ENCODE measurements around the gene ALDH1B1.

Gene ALDH1B1

DNA sequence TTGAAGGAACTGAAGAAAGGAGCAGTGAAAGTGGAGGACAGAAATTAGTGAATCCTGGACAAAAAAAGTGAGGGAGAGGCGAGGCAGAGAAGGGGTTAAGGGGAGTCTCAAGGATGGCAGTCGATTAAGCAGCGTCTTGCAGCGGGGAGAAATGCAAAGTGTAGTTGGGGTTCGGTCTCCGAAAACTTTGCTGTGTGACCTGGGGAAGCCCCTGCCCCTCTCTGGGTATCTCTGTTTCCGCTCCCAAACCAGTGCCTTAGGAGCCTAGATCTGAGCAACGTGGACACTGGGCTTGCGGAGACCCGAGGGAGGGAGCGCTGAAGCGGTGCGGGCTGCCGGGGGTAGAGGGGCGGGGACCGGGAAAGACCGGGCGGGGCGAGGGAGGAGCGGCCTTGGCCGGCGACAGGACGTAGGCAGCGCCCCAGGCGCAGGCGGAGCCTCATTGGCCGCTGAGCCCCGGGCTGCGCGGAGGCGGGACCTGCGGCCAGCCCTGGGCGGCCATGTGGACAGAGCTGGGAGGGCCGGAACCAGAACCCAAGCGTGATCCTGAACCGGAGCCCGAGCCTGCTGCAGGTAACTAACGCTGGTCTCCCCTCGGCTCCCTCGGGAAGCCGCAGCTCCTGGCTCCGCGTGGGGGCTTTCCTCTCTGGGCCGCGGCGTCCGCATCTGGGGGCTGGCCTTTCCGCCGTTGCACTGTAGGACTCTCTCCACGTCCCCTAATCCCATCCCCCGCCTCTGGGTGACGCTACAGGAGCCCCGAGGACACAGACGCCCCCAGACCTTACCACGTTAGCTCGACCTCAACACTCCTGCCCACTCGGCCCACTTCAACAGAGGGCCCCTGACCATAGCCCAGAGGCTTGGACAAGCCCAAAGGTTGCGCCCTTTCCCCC is at the start of gene ALDH1B1:
Gene ALDH1B1, plus strand, starts transcription at position 468 of the 893 bp plus-strand sequence. CDS start 3,047 bp downstream, outside the sequence.
- no peak for FAIRE-seq

DNA sequence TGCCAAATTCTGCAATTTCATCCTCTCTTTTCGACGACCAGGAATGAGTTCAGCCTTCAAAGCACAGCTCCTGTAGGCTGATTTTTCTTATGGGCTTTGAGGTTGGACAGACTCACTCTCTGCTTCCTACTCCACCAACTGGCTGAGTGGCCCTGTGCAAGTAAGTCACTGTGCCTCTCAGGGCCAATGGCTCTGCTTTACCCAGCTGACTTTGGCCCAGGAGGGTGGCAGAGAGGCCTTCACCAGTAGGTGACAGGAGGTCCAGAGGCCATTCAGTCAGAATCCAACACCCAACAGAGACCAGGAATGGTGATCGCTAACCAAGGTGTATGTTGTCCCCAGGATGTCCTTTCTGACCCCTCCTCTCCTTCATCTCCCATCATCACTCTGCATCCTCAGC is 49.5 kb upstream of the ALDH1B1 start:
- no peak for FAIRE-seq

DNA sequence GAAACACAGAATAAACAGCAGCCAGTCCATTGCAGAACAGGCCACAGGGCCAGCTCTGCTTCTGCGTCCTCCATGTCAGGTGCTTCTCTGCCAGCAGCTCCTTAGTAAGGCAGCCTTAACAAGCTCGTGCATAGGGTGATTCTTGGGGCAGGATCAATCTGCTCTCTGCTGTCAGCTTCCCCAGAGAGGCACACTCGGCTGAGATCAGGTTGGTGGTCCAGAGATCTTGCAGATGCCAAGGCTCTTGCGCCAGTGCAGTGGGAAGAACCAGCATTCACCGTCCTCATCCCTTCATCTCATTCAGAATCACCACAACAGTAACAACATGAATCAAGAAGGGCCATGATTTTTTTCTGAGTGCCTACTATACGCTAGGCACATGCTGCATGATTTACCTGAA is 49.0 kb upstream of the ALDH1B1 start:
- no peak for FAIRE-seq

DNA sequence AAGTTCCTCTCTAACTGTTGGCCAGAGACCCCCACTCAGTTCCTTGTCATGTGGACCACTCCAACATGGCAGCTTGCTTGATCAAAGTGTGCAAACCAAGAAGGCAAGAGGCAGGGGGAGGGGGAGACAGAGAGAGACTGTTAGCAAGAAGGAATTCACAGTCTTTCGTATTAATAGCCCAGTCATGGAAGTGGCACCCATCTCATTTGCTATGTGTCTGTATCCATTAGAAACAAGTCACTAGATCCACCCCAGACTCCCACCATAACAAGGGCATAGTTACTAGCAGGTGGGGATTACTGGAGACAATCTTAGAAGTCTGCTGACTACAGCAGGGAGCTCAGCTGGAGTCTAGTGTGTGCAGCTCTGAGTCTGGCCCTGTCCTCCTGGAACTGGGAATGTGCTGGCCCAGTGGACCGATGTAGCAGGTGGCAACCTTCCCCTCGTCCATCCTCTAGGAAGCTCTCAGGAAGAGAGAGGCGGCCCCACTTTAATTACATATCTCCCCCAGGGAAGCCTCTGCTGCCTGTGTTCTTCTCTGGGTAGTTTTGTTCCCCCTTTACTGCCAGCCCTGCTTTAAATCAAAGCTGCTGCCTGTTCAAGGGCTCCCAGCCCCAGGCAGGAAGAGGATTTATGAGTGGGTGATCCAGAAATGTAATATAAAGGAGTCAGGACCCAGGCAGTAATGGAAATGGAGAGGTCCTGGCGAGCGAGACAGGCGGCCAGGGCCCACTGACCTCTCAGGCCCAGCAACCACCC is 47.8 kb upstream of the ALDH1B1 start:
- no peak for FAIRE-seq

DNA sequence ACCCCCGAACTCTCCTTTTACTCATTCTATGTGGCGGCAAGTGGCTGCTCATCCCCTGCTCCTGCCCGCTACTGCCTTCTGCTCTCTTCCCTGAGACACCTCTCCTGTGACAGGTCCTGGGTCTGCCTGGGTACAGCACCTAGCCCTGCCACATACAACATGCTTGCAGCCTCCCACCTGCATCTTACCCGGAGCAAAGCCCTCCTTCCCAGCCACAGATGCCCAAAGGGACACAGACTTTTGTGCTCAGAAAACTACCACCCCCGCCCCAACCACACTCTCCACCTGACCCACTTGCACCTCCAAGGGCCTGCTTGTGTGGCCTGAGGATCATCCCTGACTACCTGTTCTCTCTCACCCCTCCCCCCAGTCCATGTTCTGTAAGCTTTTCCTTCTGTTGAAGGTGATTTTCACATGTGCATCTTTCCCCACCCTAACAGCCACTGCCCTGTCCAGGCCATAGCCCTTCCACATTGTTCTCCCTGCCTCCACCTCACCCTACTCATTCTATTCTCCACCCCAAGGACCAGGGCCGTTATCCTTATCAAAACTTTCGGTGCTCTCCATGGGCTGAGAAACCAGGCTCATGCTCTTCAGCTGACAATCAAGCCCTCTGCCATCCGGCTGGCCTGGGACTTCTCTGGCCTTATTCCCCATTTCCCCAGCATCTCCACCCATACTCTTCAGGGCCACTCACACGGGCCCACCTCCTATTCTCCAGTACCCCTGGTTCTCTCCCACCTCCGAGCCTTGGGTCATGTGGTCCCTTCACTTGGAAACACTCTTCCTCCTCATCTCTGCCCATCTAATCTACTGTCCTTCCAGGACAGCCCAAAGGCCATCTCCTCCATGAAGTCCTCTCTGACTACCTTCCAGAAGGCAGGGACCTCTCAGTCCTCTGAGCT is 46.4 kb upstream of the ALDH1B1 start:
- FAIRE-seq: no peak

DNA sequence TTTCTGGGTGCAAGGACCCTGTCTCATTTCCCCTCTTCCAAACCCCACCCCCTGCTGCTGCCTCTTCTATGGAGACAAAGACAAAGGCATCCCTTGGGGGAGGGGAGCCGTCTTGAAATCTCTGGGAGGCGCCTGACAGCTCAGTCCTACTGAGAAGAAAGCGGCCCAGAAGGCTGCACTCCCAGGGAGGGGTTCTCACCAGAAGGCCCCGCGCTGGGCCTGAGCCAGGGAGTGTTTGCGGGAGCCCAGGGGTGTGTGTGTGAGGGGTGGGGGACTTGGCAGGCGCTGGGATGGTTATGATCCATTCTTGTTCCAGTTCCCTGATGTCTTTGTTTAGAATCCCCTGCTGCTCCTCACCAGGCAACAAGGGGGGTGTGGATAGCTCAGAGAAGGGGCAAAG is 45.7 kb upstream of the ALDH1B1 start:
- no peak for FAIRE-seq

DNA sequence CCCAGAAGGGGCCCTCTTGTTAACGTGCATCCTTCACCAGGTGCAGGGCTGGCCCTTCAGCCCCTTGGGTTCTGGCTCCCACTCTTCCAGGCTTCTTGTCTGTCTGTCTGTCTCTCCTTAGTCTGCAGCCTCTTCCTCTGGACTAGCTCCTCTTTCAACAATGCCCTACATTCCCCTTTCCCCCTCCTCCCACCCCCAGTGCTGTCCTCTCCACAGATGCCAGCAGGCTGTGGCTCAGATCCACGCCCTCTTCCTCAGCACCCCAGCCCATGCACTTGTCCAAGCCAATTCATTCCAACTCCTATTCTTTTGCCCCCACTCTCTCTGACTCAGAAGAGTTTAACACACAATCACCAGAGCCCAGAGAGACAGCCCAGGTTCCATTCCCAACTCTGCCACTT is 45.2 kb upstream of the ALDH1B1 start:
- no peak for FAIRE-seq

DNA sequence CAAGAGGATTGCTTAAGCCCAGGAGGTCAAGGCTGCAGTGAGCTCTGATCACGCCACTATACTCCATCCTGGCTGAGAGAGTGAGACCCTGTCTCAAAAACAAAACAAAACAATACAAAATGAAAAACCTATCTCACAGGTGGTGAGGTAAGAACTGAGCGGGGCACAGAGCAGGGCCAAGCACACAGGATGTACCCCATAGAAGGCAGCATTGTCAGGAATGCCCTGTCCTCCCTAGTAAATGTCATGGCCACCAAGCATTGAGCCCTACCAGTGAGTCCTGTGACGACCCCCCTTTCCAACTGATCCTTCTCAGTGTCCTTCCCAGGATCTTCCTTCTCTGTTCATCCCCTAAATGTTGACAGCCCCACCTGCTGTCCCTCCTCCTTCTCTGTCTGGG is 44.6 kb upstream of the ALDH1B1 start:
- no peak for FAIRE-seq

DNA sequence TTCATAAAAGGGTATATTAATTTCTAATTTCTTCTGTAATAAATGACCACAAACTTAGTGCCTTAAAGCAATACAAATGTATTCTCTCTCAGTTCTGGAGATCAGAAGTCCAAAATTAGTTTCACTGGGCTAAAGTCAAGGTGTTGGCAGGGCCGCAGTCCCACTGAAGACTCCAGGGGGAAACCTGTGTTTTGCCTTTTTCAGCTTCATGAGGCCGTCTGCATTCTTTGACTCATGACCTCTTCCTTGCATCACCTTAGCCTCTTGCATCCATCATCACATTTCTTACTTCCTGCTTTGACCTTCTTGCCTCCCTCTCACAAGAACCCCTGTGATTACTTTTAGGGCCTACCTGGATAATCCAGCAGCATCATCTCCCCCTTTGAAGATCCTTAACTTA is 42.0 kb upstream of the ALDH1B1 start:
- no peak for FAIRE-seq

DNA sequence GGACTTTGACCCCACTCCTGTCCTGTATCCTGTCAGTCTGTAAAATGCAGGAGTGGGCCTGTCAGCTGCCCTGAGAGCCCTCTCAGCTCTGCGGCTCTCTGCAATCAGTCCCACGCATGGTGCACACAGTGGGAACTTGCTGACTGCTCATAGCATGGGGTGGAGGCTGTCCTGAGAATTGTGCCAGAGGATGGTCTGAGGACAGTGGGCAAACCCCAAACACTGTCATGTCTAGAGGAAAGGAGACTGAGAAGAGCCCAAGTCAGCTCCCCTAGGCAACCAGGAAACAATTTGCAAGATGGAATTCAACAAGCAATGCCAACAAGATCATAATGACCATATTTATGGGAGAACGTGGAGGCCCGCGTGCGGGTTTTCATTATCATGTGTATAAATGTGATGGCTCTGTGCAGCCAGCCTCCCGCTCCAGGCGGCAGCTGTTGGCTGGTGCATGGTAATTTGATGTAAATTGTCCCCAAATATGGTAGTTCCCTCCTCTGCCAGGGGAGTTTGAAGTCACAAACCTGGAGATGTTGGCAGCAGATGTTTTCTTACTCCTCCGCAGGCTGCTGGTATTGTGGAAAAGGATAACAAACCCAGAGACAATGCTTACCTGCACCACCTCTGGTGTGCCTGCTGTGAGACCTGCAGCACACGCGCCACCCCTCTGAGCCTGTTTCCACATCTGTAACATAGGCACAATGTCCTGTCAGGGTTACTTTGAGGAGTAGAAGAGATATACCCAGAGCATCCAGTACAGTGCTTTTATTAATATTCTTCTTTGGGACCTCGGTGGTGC is 39.8 kb upstream of the ALDH1B1 start:
- FAIRE-seq: no peak

DNA sequence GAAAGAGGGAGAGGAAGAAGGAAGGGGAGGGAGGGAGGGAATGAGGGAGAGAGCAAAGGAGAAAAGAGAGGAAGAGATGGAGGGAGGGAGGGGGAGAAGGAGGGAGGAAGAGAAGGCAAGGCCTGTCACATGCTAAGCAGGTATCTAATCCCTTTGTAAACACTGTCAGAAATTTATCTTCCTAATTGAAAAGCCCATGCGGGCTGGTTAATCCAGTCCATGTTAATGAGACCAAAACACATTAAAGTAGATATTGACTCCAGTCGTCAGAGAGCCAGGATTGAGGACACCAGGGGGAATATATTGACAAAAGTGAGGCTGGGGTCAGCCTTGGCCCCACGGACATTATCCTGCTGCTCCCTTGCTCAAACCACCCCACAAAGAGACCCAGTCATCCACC is 37.4 kb upstream of the ALDH1B1 start:
- no peak for FAIRE-seq

DNA sequence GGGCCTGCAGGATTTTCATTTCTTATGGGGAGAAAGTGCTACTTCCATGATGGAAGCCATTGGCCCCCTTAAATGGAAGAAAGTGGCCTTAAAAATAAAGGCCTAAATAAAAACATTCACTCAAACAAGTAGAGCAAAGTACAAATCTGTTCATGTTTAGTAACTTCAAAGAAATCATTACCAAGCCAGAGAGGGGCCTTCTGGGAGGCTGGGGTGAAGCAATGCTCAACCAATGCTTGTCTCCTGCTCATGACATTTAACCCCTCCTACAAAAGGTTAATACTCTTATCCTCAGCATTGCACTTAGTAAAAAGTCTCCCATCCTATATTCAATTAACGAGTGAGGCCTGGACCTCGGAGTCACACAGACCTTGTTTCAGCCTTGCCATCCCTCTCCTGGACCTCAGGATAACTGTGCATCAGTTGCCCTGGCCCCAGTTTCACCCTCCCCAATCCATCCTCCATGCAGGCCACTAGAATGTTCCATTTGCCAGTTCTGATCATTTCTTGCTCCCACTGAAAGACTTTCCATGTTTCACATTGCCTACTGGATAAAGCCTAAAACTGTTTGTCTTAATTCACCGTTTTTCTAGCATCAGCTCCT is 36.9 kb upstream of the ALDH1B1 start:
- FAIRE-seq: no peak

DNA sequence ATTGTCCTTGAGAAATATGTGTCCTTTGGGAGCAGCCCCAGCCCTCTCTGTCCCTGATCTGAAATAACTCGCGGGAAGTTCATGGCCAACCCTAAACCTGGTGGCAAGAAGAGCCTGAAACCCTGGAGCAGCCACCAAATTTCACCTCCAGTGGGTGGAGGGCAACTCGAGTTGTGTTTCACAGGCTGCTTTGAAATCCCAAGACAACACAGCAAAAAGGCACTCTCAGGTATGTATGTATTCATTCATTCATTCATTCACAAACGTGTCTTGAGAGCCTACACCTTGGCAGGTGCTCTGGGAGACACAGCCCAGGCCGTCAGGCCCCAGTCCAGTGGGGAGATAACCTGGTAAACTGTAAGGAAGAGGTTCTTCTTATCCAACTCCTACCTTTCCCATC is 35.7 kb upstream of the ALDH1B1 start:
- FAIRE-seq: no peak

DNA sequence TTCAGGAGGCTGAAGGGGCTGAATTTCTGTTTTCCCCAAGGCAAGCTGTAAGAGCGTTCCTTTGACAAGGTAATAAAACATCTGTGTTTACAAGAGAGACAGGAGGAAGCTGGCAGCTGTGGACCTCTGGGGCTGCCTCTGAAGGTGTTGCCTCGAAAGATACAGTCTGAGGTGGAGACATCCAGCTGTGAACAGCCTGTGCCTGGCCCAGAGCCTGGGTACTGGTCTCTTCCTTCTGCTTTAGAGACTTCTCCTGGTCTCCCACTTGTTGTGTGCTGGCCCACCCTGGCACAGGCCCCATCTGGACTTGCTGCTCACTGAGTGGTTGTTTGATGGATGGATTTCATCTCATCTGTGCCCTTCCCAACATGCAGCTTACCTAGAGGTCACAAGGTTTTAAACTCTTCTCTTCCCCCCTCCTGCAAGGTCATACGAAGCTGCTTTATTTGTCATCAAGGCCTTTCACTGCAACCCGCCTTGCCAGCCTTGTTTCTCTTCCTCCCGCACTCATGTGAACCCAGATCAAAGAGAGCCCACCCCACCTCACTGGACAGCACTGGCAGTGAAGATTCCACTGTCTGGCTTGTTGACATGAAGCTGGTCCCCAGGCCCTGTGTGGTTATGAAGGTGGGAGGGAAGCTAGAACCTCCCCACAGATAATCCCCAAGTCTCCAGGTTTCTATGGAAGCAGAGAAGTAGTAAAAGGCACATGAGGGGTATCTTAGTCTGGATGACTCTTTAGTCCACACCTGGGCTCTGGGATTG is 35.0 kb upstream of the ALDH1B1 start:
- no peak for FAIRE-seq

DNA sequence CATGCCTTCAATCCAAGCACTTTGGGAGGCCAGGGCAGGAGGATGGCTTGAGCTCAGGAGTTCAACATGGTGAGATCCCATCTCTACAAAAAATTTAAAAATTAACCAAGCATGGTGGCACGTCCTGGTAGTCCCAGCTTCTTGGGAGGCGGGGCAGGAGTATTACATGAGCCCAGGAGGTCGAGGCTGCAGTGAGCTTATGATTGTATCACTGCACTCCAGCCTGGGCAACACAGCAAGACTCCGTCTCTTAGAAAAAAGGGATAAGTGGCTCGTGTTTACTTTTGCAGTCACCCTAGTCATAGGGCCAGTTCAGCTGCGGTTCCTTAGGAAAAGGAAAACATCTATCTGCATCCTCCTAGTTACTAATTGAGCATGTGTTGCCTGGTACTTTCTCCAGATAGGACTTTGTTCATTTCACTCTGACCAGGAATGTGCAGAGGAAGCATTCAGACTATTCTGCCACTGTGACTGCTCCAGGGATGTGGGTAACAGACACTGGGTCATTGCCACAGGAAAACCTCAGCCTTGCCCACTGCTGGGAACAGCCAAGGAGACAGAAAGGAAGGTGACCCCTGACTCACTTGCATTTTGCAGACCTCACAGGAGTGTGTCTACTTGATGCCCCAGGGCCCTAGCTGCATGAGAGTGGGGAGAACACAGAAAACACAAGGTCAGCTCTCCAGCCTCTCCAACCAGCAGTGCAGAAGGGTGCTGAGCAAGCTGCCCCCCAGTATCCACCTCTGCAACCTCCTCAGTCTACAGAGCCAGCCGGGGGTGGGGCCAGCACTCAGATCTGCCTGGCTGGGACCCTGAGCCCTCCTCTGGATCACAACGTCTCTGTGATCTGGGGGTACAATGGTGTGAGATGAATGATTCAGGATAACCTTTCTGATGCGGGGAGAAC is 33.9 kb upstream of the ALDH1B1 start:
- no peak for FAIRE-seq

DNA sequence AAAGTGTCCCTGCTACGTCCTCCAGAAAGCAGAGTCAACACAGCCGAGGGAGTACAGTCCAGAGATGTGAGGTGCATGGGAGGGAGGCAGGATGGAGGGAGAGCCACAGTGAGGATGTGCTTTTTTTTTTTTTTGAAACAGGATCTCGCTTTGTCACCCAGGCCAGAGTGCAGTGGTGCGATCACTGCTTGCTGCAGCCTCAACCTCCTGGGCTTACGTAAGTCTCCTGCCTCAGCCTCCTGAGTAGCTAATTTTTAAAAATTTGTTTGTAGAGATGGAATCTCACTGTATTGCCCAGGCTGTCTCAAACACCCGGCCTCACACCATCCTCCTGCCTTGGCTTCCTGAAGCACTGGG is 33.2 kb upstream of the ALDH1B1 start:
- FAIRE-seq: no peak

DNA sequence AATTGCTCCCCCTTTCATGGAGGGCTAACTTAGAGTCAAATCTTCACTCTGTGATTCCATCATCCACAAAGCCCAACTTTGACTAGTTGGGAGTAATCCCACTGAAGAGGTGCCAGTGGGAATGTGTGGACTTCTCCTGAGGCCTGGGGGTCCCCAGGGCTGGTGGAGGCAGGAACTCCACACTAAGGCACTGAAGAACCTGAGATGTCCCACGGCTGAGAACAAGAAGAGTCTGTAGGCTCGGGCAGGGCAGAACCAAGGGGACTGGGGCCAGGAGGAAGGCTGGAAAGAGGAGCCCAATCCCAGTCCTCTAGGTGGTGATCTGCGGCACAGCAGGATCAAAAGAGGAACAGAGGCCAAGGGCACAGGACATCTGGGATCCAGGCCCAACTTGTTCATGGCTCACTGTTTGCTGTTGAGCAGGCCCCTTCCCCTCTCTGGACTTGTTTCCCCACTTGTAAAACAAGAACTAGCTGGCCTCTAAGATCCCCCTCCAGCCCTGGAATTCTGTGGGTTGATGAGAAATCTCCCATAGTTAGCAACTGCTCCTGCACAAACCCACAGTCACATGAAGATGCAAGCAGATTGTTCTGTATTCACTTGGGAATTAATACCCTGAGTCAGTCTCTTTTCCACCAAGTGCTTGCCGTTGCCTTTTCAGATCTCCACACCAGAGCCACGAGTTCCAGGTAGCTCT is 32.7 kb upstream of the ALDH1B1 start:
- no peak for FAIRE-seq

DNA sequence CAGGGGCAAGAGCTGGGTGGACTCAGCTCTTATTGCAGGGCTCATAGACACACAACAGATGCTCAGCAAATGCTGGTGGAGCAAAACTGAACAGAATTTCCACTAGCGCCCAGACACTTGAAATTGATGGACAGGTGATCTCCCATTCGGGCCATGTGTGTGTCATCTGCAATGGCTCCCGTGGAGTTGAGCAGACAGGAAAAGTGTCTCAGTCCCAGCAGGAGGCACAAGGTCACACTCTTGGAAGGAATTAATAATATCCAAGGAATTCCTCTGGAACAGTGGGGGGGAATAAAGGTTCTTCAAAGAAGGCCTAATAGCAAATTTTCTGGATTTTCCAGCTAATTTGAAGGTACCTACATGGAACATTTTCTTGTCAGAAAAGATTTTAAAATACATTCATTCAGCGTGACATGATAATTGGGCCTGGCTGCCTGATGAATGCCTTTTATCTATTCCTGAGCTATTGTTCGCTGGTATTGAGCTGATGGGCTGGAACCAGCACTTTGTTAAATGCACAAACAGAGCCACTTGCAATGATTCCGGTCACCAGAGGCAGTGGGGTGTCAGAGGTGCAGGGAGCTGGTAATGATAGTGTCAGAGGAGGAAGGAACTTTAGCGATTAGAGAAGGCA is 31.5 kb upstream of the ALDH1B1 start:
- FAIRE-seq: no peak

DNA sequence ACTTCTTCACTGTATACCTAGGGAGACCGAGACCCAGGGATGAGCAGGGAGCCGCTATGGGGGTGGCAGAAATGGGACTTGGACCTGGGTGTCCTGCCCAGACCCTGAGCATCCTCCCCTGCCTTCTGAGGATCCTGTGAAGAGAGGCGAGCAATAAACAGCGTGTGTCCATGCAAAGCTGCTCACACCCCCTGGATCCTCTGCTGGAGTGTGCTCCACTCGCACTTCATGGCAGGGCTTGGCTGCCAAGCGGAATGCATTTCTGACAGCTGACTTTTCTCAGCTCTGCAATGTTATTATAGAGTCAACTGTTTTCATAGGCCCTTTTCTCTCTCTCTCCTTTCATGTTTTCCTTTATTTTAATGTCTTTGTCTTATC is 31.0 kb upstream of the ALDH1B1 start:
- FAIRE-seq: no peak

Data from colon (tissue), 2 donors.